ENCODE data around the gene SIK2. TPM values are rescaled to one million over a fixed set of nuclear protein-coding genes. Genes with fewer than 3 reads are reported as not detected.

The SIK2 gene
- total and polyA plus RNA-seq, 2 donors (not counting 3 experiments of a cell fraction or from before 2014, with no cell fraction given) = 14.6 to 17.1 TPM

DNA sequence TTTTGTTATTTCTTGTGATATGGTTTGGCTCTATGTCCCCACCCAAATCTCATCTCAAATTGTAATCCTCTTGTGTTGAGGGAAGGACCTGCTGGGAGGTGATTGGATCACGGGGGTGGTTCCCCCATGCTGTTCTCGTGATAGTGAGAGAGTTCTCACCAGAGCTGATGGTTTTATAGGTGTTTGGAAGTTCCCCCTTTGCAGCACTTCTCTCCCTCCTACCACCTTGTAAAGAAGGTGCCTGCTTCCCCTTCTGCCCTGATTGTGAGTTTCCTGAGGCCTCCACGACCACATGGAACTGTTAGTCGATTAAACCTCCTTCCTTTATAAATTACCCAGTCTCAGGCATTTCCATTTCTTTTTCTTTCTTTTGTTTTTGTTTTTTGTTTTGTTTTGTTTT is 24.4 kb upstream of the SIK2 start:
- FAIRE-seq (no peak), DNase-seq (ENCODE audit: low read depth, low spot score) (no peak)
- Histone ChIP-seq H2AFZ (ENCODE audit: low read depth, low read length) (no peak overlapping the region), H3K27me3 (ENCODE audit: control insufficient read depth in 2 of 2, insufficient read depth in 2 of 2, low read length in 2 of 2) (no peaks in the 10 kb centered on the region), H3K9me1 (replicated peaks; ENCODE audit: control insufficient read depth, extremely low read depth, insufficient read depth, low read length) (no peaks in the 10 kb centered on the region), H3K4me1 (ENCODE audit: control insufficient read depth, extremely low read depth, insufficient read depth, low read length) (no peaks in the 10 kb centered on the region), H3K4me3 (replicated peaks in 1 of 3; ENCODE audit: insufficient read depth in 1 of 3, low read depth in 1 of 3, low read length in 3 of 3) (no peak overlapping the region), H4K20me1 (replicated peaks; ENCODE audit: control insufficient read depth, extremely low read depth, insufficient read depth, low read length) (no peaks in the 10 kb centered on the region), H3K9ac (replicated peaks; ENCODE audit: extremely low read depth, insufficient read depth, low read length) (no peak overlapping the region), H3K79me2 (ENCODE audit: control insufficient read depth, insufficient read depth, low read length) (no peaks in the 10 kb centered on the region), H3K27ac (ENCODE audit: insufficient read depth, low read depth, low read length) (no peak overlapping the region), H3K9me3 (replicated peaks; ENCODE audit: control insufficient read depth, insufficient read depth, low read length) (no peaks in the 10 kb centered on the region), H3K4me2 (ENCODE audit: insufficient read depth, low read length) (no peak overlapping the region), H3K36me3 (ENCODE audit: control insufficient read depth in 2 of 2, extremely low read depth in 1 of 2, insufficient read depth in 2 of 2, low read length in 2 of 2) (no peaks in the 10 kb centered on the region)
- dilution Hi-C loops (cut with MboI; ENCODE audit: extremely low pct_ligation_motif_present, low sequenced_read_pairs) = no loop called here
- no peak for TF ChIP-seq MYC (IDR thresholded peaks at IDR 0.05; ENCODE audit: low read depth, low read length)
- no peak for TF ChIP-seq EZH2 (IDR thresholded peaks at IDR 0.05; ENCODE audit: borderline replicate concordance, low read depth, low read length, severe bottlenecking)
- TF ChIP-seq GATA2 (IDR thresholded peaks at IDR 0.05; ENCODE audit: insufficient read depth, insufficient read length, low read depth, low read length) = no peak
- ChIA-PET CTCF (interaction anchor here (0.7 to 1.0 kb wide), 3 partner anchors 9 to 199 kb away, joined by 3 read pairs; no protein-coding TSS in a partner anchor), POLR2A (no interaction called here)
- BruUV-seq (replicated peaks) = no TSS peak
- intact Hi-C loops (cut with micrococcal nuclease) = no loop called here

DNA sequence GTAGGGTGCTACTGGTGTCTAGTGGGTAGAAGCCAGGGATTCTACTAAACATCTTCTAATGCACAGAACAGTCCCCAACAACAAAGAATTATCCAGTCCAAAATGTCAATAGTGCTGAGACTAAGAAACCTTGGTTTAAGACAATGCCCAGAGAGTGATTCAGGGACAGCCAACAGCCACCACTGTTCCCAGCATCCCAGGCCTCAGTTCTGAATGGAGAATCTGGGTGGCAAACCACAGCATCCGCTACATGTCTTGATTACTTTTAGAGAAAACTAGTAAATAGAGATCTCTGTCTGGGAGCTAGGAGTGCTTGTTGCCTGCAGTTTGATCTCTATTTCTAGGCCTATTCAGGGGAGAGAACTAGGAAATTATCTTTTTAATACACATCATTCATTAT is 20.9 kb upstream of the SIK2 start:
- H3K27ac ChIP-seq (ENCODE audit: insufficient read depth, low read depth, low read length) = no peak overlapping the region

More for the DNA sequence above, 20.9 kb upstream of the SIK2 start:
- Histone ChIP-seq H3K36me3 (ENCODE audit: control insufficient read depth in 2 of 2, extremely low read depth in 1 of 2, insufficient read depth in 2 of 2, low read length in 2 of 2) (no peaks in the 10 kb centered on the region), H3K4me2 (ENCODE audit: insufficient read depth, low read length) (no peak overlapping the region), H3K4me3 (replicated peaks in 1 of 3; ENCODE audit: insufficient read depth in 1 of 3, low read depth in 1 of 3, low read length in 3 of 3) (no peak overlapping the region), H3K79me2 (ENCODE audit: control insufficient read depth, insufficient read depth, low read length) (no peaks in the 10 kb centered on the region), H3K27me3 (ENCODE audit: control insufficient read depth in 2 of 2, insufficient read depth in 2 of 2, low read length in 2 of 2) (no peaks in the 10 kb centered on the region), H2AFZ (ENCODE audit: low read depth, low read length) (no peak overlapping the region), H3K9ac (replicated peaks; ENCODE audit: extremely low read depth, insufficient read depth, low read length) (no peak overlapping the region), H3K9me1 (replicated peaks; ENCODE audit: control insufficient read depth, extremely low read depth, insufficient read depth, low read length) (no peaks in the 10 kb centered on the region), H3K4me1 (ENCODE audit: control insufficient read depth, extremely low read depth, insufficient read depth, low read length) (peaks cover 8% of the 10 kb centered on the region), H4K20me1 (replicated peaks; ENCODE audit: control insufficient read depth, extremely low read depth, insufficient read depth, low read length) (no peaks in the 10 kb centered on the region), H3K9me3 (replicated peaks; ENCODE audit: control insufficient read depth, insufficient read depth, low read length) (no peaks in the 10 kb centered on the region)
- no TSS peak for BruUV-seq (replicated peaks)
- CTCF ChIA-PET = no interaction called here
- intact Hi-C loops (cut with micrococcal nuclease) (no loop called here), dilution Hi-C loops (cut with MboI; ENCODE audit: extremely low pct_ligation_motif_present, low sequenced_read_pairs) (no loop called here)
- DNase-seq (ENCODE audit: low read depth, low spot score) (no peak), FAIRE-seq (no peak)
- POLR2A ChIA-PET = no interaction called here
- no peak for TF ChIP-seq MYC (IDR thresholded peaks at IDR 0.05; ENCODE audit: low read depth, low read length)
- TF ChIP-seq GATA2 (IDR thresholded peaks at IDR 0.05; ENCODE audit: insufficient read depth, insufficient read length, low read depth, low read length) = no peak
- TF ChIP-seq, protein P1, sequence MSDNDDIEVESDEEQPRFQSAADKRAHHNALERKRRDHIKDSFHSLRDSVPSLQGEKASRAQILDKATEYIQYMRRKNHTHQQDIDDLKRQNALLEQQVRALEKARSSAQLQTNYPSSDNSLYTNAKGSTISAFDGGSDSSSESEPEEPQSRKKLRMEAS (IDR thresholded peaks at IDR 0.05; ENCODE audit: insufficient read depth, insufficient read length) = no peak
- TF ChIP-seq, protein P2, sequence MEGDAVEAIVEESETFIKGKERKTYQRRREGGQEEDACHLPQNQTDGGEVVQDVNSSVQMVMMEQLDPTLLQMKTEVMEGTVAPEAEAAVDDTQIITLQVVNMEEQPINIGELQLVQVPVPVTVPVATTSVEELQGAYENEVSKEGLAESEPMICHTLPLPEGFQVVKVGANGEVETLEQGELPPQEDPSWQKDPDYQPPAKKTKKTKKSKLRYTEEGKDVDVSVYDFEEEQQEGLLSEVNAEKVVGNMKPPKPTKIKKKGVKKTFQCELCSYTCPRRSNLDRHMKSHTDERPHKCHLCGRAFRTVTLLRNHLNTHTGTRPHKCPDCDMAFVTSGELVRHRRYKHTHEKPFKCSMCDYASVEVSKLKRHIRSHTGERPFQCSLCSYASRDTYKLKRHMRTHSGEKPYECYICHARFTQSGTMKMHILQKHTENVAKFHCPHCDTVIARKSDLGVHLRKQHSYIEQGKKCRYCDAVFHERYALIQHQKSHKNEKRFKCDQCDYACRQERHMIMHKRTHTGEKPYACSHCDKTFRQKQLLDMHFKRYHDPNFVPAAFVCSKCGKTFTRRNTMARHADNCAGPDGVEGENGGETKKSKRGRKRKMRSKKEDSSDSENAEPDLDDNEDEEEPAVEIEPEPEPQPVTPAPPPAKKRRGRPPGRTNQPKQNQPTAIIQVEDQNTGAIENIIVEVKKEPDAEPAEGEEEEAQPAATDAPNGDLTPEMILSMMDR (IDR thresholded peaks at IDR 0.05; ENCODE audit: extremely low read depth in 1 of 2, insufficient read depth in 1 of 2, low read depth in 1 of 2, low read length in 2 of 2) = no peak
- TF ChIP-seq FOS (IDR thresholded peaks at IDR 0.05; ENCODE audit: borderline replicate concordance, insufficient read depth, low read length) = no peak
